AG09309 (cell line): Measurements from ENCODE around the gene KIT.

Experiments
- DNase-seq: peaks from one replicate; pipeline ENCODE4 v3.0.0-alpha.2; 2010; ENCODE audit warnings: low read depth
- H3K4me3 ChIP-seq: 2 replicates; pipeline ENCODE4 v1.5.1; 2011; ENCODE audit warnings: mild to moderate bottlenecking, low read depth, low read length, moderate library complexity; ENCODE audit not compliant: control insufficient read depth
- TF ChIP-seq, protein P1 (sequence below): IDR thresholded peaks from 2 replicates; pipeline ENCODE4 v1.5.1; 2011; ENCODE audit warnings: mild to moderate bottlenecking, low read depth, low read length, inconsistent platforms; ENCODE audit not compliant: insufficient read depth, control insufficient read depth; ENCODE audit errors: missing control alignments

Gene KIT

DNA sequence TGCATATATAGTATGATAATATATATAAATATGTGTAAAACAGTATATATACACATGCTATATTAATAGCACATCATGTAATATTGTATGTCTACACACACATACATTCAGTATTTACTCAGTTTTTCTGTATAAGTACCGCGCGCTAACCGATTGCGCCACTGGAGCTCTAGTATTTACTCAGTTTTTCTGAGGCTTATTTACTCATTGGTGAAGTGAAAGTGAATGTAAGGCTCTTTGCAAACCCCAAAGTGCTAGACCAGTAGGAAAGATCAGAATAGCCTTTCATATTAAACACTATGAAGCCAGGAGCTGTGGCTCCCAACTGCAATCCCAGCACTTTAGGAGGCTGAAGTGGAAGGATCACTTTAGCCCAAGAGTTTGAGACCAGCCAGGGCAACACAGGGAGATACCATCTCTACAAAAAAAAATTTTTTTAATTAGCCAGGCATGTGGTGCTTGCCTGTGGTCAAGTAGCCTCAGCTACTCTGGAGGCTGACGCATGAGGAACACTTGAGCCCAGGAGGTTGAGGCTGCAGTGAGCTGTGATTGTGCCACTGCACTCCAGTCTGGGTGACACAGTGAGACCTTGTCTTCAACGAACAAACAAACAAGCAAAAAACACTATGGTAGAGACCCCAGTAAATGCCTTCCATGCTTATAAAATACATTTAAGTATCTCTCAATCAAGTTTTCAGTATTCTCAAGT lies 125.8 kb downstream of the KIT start:
- TF ChIP-seq, protein P1, sequence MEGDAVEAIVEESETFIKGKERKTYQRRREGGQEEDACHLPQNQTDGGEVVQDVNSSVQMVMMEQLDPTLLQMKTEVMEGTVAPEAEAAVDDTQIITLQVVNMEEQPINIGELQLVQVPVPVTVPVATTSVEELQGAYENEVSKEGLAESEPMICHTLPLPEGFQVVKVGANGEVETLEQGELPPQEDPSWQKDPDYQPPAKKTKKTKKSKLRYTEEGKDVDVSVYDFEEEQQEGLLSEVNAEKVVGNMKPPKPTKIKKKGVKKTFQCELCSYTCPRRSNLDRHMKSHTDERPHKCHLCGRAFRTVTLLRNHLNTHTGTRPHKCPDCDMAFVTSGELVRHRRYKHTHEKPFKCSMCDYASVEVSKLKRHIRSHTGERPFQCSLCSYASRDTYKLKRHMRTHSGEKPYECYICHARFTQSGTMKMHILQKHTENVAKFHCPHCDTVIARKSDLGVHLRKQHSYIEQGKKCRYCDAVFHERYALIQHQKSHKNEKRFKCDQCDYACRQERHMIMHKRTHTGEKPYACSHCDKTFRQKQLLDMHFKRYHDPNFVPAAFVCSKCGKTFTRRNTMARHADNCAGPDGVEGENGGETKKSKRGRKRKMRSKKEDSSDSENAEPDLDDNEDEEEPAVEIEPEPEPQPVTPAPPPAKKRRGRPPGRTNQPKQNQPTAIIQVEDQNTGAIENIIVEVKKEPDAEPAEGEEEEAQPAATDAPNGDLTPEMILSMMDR, result no peak
- no peak overlapping the region for H3K4me3 ChIP-seq
- no peak for DNase-seq

DNA sequence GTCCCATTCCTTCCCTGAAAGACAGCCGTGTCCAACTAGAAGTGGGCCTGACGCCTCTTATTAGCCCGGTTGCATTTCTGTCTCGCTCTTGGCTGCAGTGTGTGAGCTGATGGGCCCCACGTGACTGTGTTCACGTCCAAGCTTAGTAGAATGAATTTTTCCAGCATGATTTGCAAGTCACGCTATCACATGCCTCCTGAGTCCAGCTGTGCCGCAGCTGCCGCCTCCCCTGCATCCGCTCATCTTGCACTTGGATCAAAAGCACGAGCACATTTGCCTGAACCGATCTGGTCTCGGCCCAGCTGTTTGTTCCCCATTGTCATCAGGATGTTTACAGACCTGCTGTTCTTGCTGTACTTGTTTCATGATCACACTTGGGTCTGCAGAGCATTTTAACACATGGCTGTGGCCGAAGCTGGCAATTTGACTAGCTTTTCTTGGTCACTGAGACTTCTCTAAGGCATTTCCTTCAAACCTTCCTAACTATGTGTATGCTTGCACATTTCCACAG lies 126.5 kb downstream of the KIT start:
- TF ChIP-seq, protein P1, result no peak
- DNase-seq, result peak; percentile 79
- H3K4me3 ChIP-seq, result no peak overlapping the region
